Measurements from ENCODE around the gene GPSM1. TPM values are rescaled to one million over a fixed set of nuclear protein-coding genes. Genes with fewer than 3 reads are reported as not detected.

GPSM1 gene
- polyA plus RNA-seq, 1 of the 3 experiments (the other 2 are of a cell fraction) = 26.7 TPM

DNA sequence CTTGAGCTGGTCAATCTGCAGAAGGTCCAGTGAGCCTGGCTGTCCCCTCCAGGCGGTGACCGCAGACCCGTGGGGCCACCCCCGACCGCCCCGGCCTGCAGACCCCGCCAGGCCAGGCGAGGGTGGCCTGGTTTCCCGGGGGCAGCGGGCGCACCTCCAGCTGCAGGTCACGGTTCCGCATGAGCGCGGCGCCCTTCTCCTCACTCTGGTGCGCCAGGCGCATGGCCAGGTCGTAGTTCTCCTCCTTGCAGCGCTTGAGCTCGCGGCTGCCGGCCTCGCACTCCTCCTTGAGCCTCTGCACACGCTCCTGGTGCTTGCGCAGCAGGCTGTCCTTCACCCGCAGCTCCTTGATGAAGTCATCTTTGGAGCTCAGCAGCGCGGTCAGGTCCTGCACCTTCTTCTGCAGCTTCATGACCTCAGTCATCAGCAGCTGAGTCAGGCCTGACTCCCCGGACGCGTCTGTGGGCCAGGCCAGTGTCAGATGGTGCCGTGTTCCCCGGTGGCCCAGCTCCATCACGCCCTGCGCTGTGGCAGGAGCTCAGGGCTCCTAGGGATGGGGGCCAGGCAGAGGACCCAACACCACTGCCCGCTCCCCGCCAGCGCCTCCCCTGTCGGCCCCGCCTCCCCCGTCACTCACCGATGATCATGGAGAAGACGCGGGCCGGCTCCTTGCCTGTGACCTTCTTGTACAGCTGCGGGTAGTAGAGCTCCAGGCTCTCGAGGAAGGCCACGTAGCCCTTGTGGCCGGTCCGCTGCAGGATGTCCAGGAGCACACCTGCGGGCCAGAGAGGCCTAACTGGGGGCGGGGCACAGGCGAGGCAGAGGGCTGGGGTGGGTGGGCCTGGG is 43.6 kb downstream of the GPSM1 start:
- WGBS (ENCODE audit: low lambda C conversion rate) = 94% methylated on average over 38 of the region's 54 CpGs
- H3K9me2 ChIP-seq = no peaks in the 10 kb centered on the region
- no peaks in the 10 kb centered on the region for H3F3A ChIP-seq (replicated peaks; ENCODE audit: insufficient read depth)
- H3K4me2 ChIP-seq = no peak overlapping the region
- no peak for DNase-seq
- no peaks in the 10 kb centered on the region for H3K9me3 ChIP-seq
- H4K20me1 ChIP-seq (ENCODE audit: insufficient read depth) = no peaks in the 10 kb centered on the region
- H3K27me3 ChIP-seq (ENCODE audit: insufficient read depth) = no peaks in the 10 kb centered on the region
- no peak overlapping the region for H2AFZ ChIP-seq (ENCODE audit: low read depth)
- H3K9ac ChIP-seq = no peak overlapping the region
- ChIA-PET POLR2A (interaction anchor here (3.7 kb wide), 1 partner anchor 8 kb away, joined by 36 read pairs; the partner anchor contains the start of gene DNLZ), CTCF (interaction anchor here (0.5 to 5.5 kb wide), 7 partner anchors 8 to 183 kb away, joined by 3 to 65 read pairs (median 7); partner anchors contain the start of genes DNLZ and GPSM1)
- H3K27ac ChIP-seq (ENCODE audit: low read depth in 2 of 2, low read length in 1 of 2) = no peak overlapping the region
- H3K4me1 ChIP-seq (ENCODE audit: control insufficient read depth in 1 of 2, insufficient read depth in 2 of 2, low read depth in 1 of 2, low read length in 1 of 2) = peaks cover 0 to 41% of the 10 kb centered on the region in 2 experiments; a peak in 1 of 4 replicates
- peaks cover 0 to 11% of the 10 kb centered on the region in 2 experiments for H3K36me3 ChIP-seq (replicated peaks in 1 of 2; ENCODE audit: control insufficient read depth in 1 of 2, insufficient read depth in 2 of 2, low read length in 1 of 2)
- H3K79me2 ChIP-seq (ENCODE audit: insufficient read depth) = no peaks in the 10 kb centered on the region
- H3K4me3 ChIP-seq (ENCODE audit: low read depth in 2 of 2, low read length in 1 of 2) = no peak overlapping the region
- TF ChIP-seq TCF12 (IDR thresholded peaks at IDR 0.05) (no peak), REST (IDR thresholded peaks at IDR 0.05; ENCODE audit: low read depth, low read length) (no peak), NFIC (IDR thresholded peaks at IDR 0.05; ENCODE audit: borderline replicate concordance) (no peak), MEF2A (IDR thresholded peaks at IDR 0.05; ENCODE audit: borderline replicate concordance, low read depth) (no peak), TEAD4 (IDR thresholded peaks at IDR 0.05; ENCODE audit: borderline replicate concordance, insufficient read depth) (no peak)
- TF ChIP-seq, protein P1, sequence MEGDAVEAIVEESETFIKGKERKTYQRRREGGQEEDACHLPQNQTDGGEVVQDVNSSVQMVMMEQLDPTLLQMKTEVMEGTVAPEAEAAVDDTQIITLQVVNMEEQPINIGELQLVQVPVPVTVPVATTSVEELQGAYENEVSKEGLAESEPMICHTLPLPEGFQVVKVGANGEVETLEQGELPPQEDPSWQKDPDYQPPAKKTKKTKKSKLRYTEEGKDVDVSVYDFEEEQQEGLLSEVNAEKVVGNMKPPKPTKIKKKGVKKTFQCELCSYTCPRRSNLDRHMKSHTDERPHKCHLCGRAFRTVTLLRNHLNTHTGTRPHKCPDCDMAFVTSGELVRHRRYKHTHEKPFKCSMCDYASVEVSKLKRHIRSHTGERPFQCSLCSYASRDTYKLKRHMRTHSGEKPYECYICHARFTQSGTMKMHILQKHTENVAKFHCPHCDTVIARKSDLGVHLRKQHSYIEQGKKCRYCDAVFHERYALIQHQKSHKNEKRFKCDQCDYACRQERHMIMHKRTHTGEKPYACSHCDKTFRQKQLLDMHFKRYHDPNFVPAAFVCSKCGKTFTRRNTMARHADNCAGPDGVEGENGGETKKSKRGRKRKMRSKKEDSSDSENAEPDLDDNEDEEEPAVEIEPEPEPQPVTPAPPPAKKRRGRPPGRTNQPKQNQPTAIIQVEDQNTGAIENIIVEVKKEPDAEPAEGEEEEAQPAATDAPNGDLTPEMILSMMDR (IDR thresholded peaks at IDR 0.05) = no peak

GRCh38 chr9:136371533-136371880 is 44.2 kb downstream of the GPSM1 start:
- Histone ChIP-seq H4K20me1 (ENCODE audit: insufficient read depth) (no peaks in the 10 kb centered on the region), H3K9me2 (no peaks in the 10 kb centered on the region), H3K36me3 (replicated peaks in 1 of 2; ENCODE audit: control insufficient read depth in 1 of 2, insufficient read depth in 2 of 2, low read length in 1 of 2) (peaks cover 0 to 15% of the 10 kb centered on the region in 2 experiments), H3K79me2 (ENCODE audit: insufficient read depth) (no peaks in the 10 kb centered on the region), H3K4me1 (ENCODE audit: control insufficient read depth in 1 of 2, insufficient read depth in 2 of 2, low read depth in 1 of 2, low read length in 1 of 2) (peaks cover 0 to 43% of the 10 kb centered on the region in 2 experiments; a peak in 1 of 4 replicates), H3K4me2 (no peak overlapping the region), H3K27me3 (ENCODE audit: insufficient read depth) (no peaks in the 10 kb centered on the region), H3K9me3 (no peaks in the 10 kb centered on the region), H3K9ac (no peak overlapping the region), H2AFZ (ENCODE audit: low read depth) (no peak overlapping the region), H3F3A (replicated peaks; ENCODE audit: insufficient read depth) (no peaks in the 10 kb centered on the region), H3K27ac (ENCODE audit: low read depth in 2 of 2, low read length in 1 of 2) (no peak overlapping the region; a peak in 1 of 4 replicates), H3K4me3 (ENCODE audit: low read depth in 2 of 2, low read length in 1 of 2) (no peak overlapping the region)
- ChIA-PET POLR2A (interaction anchor here (3.7 kb wide), 1 partner anchor 9 kb away, joined by 36 read pairs; the partner anchor contains the start of gene DNLZ), CTCF (interaction anchor here (1.0 to 5.5 kb wide), 7 partner anchors 8 to 58 kb away, joined by 3 to 65 read pairs (median 7); partner anchors contain the start of genes DNLZ and GPSM1)
- no CpG with 5 or more reads among the region's 13 CpGs for WGBS (ENCODE audit: low lambda C conversion rate)
- DNase-seq = no peak
- no peak for TF ChIP-seq CHD2 (IDR thresholded peaks at IDR 0.05; ENCODE audit: low read length, partially characterized antibody)
- TF ChIP-seq TAF1 (IDR thresholded peaks at IDR 0.05; ENCODE audit: borderline replicate concordance, low read depth, low read length) = no peak
- no peak for TF ChIP-seq RAD21 (IDR thresholded peaks at IDR 0.05; ENCODE audit: low read length)
- TF ChIP-seq RFX5 (IDR thresholded peaks at IDR 0.05; ENCODE audit: low read length) = no peak
- no peak for TF ChIP-seq POLR2AphosphoS5 (IDR thresholded peaks at IDR 0.05; ENCODE audit: low read depth, low read length)
- TF ChIP-seq RXRA (IDR thresholded peaks at IDR 0.05; ENCODE audit: borderline replicate concordance, low read depth) = no peak
- TF ChIP-seq, protein P2, sequence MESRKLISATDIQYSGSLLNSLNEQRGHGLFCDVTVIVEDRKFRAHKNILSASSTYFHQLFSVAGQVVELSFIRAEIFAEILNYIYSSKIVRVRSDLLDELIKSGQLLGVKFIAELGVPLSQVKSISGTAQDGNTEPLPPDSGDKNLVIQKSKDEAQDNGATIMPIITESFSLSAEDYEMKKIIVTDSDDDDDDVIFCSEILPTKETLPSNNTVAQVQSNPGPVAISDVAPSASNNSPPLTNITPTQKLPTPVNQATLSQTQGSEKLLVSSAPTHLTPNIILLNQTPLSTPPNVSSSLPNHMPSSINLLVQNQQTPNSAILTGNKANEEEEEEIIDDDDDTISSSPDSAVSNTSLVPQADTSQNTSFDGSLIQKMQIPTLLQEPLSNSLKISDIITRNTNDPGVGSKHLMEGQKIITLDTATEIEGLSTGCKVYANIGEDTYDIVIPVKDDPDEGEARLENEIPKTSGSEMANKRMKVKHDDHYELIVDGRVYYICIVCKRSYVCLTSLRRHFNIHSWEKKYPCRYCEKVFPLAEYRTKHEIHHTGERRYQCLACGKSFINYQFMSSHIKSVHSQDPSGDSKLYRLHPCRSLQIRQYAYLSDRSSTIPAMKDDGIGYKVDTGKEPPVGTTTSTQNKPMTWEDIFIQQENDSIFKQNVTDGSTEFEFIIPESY (IDR thresholded peaks at IDR 0.05; ENCODE audit: borderline replicate concordance, low read depth) = no peak
- no peak for TF ChIP-seq REST (IDR thresholded peaks at IDR 0.05; ENCODE audit: low read depth, low read length)

All from SK-N-SH (cell line).